Fibroblast of lung (primary cell): ENCODE data around the gene STAP2. TPM values are rescaled to one million over a fixed set of nuclear protein-coding genes. Genes with fewer than 3 reads are reported as not detected.
A peak's percentile ranks its signal among the peaks of the same experiment; 100 is the strongest.

ENCODE experiments used
- DNase-seq, 2 donors: peaks; one replicate each; pipeline versions ENCODE4 v3.0.0 to v3.0.0-alpha.2; 2010; ENCODE audit warnings: low read depth in 2 of 2
- H2AFZ ChIP-seq: 2 replicates; pipeline ENCODE4 v1.5.1; 2012; ENCODE audit warnings: low read length, control low read depth, inconsistent platforms
- H3K27ac ChIP-seq: 2 replicates; pipeline ENCODE4 v1.5.1; 2011; ENCODE audit warnings: low read length, control low read depth; ENCODE audit not compliant: insufficient read depth
- H3K27me3 ChIP-seq: 2 replicates; pipeline ENCODE4 v1.5.1; 2011; ENCODE audit warnings: mild to moderate bottlenecking, low read length; ENCODE audit not compliant: control insufficient read depth, insufficient read depth
- H3K36me3 ChIP-seq: 2 replicates; pipeline ENCODE4 v1.5.1; 2011; ENCODE audit warnings: low read length; ENCODE audit not compliant: control insufficient read depth, insufficient read depth
- H3K4me1 ChIP-seq: 2 replicates; pipeline ENCODE4 v1.5.1; 2011; ENCODE audit warnings: low read length; ENCODE audit not compliant: control insufficient read depth, insufficient read depth; ENCODE audit errors: extremely low read depth
- H3K4me2 ChIP-seq: 2 replicates; pipeline ENCODE4 v1.5.1; 2011; ENCODE audit warnings: low read length, control low read depth; ENCODE audit not compliant: insufficient read depth; ENCODE audit errors: extremely low read depth
- H3K4me3 ChIP-seq, 4 experiments: fragments of 200-600 bp in 1 of 4; sonication (generic) in 1 of 4; replicated peaks in 1 of 4; 2 replicates each; pipeline ENCODE4 v1.5.1; 2011 to 2016; ENCODE audit warnings: low read length in 4 of 4, low read depth in 3 of 4, mild to moderate bottlenecking in 3 of 4, control low read depth in 2 of 4, inconsistent platforms in 1 of 4, mixed read lengths in 1 of 4; ENCODE audit not compliant: insufficient read depth in 1 of 4; ENCODE audit errors: control extremely low read depth in 1 of 4
- H3K79me2 ChIP-seq: 2 replicates; pipeline ENCODE4 v1.5.1; 2012; ENCODE audit warnings: mild to moderate bottlenecking, low read length, inconsistent platforms; ENCODE audit not compliant: control insufficient read depth, insufficient read depth
- H3K9ac ChIP-seq: 2 replicates; pipeline ENCODE4 v1.5.1; 2011; ENCODE audit warnings: mild to moderate bottlenecking, low read length, control low read depth; ENCODE audit not compliant: insufficient read depth
- H3K9me3 ChIP-seq: 2 replicates; pipeline ENCODE4 v1.5.1; 2012; ENCODE audit warnings: low read depth, low read length; ENCODE audit not compliant: control insufficient read depth, insufficient read depth
- H4K20me1 ChIP-seq: 2 replicates; pipeline ENCODE4 v1.5.1; 2011; ENCODE audit warnings: low read length; ENCODE audit not compliant: control insufficient read depth, insufficient read depth; ENCODE audit errors: extremely low read depth
- CTCF ChIP-seq, 2 donors: IDR thresholded peaks in 1 of 2; conservative IDR thresholded peaks in 1 of 2; 1 replicate in 1 of 2; 2 replicates in 1 of 2; pipeline ENCODE4 v1.5.1; 2011 to 2012; ENCODE audit warnings: low read length in 2 of 2, control low read depth in 1 of 2, inconsistent platforms in 1 of 2, low read depth in 1 of 2, mild to moderate bottlenecking in 1 of 2
- EZH2 ChIP-seq: IDR thresholded peaks from 2 replicates; pipeline ENCODE4 v1.5.1; 2012; ENCODE audit warnings: low read length, control low read depth, mild to moderate bottlenecking; ENCODE audit errors: missing control alignments
- polyA plus RNA-seq, 2 donors: library from polyadenylated mRNA; depleted of rRNA in 1 of 2; stranded (reverse) in 1 of 2; unstranded in 1 of 2; fragments of >200 nt; gene quantifications; 2 replicates each; pipeline ENCODE4 v1.2.1, GENCODE V29; 2011 to 2012; ENCODE audit warnings: missing spikeins in 1 of 2
- total RNA-seq: library from RNA; depleted of rRNA; stranded (reverse); fragments of >200 nt; gene quantifications from 2 replicates; pipeline ENCODE4 v1.2.1, GENCODE V29; 2014

The STAP2 gene
- total and polyA plus RNA-seq, 2 donors (not counting 1 experiment from before 2014, with no cell fraction given) = 1.7 to 4.8 TPM

DNA sequence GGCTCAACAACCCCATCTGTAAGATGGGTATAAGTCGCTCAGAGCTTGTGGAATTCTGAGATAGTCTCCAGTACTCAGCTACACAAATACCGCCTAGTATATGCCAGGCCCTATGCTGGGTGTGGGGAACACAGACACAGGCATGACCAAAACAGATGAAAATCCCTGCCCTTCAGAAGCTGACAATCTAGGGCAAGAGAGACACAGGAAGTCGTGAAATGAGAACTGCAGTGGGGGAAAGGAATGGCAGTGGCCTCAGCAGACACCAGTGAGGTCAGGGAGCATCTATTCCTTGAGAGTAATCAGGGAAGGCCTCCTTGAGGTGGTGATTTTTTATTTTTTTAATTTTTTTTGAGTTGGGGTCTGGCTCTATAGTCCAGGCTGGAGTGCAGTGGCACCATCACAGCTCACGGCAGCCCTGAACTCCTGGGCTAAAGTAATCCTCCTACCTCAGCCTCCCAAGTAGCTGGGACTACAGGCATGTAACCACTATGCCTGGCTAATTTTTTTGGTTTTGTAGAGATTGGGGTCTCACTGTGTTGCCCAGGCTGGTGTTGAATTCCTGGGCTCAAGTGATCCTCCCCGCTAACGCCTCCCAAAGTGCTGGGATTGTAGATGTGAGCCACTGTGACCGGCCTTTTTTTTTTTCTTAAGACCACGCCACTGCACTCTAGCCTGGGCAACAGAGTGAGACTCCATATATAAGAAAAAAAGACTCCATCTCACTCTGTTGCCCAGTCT, 39.6 kb downstream of the STAP2 start:
- Histone ChIP-seq H4K20me1 (no peaks in the 10 kb centered on the region), H3K36me3 (no peaks in the 10 kb centered on the region), H3K79me2 (no peaks in the 10 kb centered on the region), H3K9ac (no peak overlapping the region), H2AFZ (no peak overlapping the region), H3K27me3 (peaks cover 3% of the 10 kb centered on the region), H3K9me3 (no peaks in the 10 kb centered on the region), H3K27ac (no peak overlapping the region), H3K4me2 (no peak overlapping the region), H3K4me1 (no peaks in the 10 kb centered on the region), H3K4me3 (no peak overlapping the region)
- DNase-seq = no peak
- TF ChIP-seq CTCF (conservative IDR thresholded peaks at IDR 0.05 in 1 of 2, IDR thresholded peaks at IDR 0.05 in 1 of 2; ENCODE audit: low read depth in 1 of 2, low read length in 2 of 2) = no peak
- no peak for TF ChIP-seq EZH2

- Histone ChIP-seq H3K27me3 (peaks cover 3% of the 10 kb centered on the region), H2AFZ (no peak overlapping the region), H3K36me3 (no peaks in the 10 kb centered on the region), H3K27ac (no peak overlapping the region), H4K20me1 (no peaks in the 10 kb centered on the region), H3K4me3 (no peak overlapping the region), H3K79me2 (no peaks in the 10 kb centered on the region), H3K4me2 (no peak overlapping the region), H3K4me1 (no peaks in the 10 kb centered on the region), H3K9ac (no peak overlapping the region), H3K9me3 (no peaks in the 10 kb centered on the region)
- TF ChIP-seq CTCF (conservative IDR thresholded peaks at IDR 0.05 in 1 of 2, IDR thresholded peaks at IDR 0.05 in 1 of 2; ENCODE audit: low read depth in 1 of 2, low read length in 2 of 2) (no peak), EZH2 (no peak)
- peak in 1 of 2 donors; percentile 31 for DNase-seq
Measured at GRCh38 chr19:4297901-4298809, 40.5 kb downstream of the STAP2 start.

- Histone ChIP-seq H3K79me2 (no peaks in the 10 kb centered on the region), H3K9me3 (no peaks in the 10 kb centered on the region), H3K9ac (no peak overlapping the region), H3K36me3 (no peaks in the 10 kb centered on the region), H2AFZ (no peak overlapping the region), H4K20me1 (no peaks in the 10 kb centered on the region), H3K4me1 (no peaks in the 10 kb centered on the region), H3K27me3 (peaks cover 3% of the 10 kb centered on the region), H3K27ac (no peak overlapping the region), H3K4me3 (no peak overlapping the region), H3K4me2 (no peak overlapping the region)
- DNase-seq = peak; percentile 20 to 33
- TF ChIP-seq CTCF (conservative IDR thresholded peaks at IDR 0.05 in 1 of 2, IDR thresholded peaks at IDR 0.05 in 1 of 2; ENCODE audit: low read depth in 1 of 2, low read length in 2 of 2) = no peak
Measured at GRCh38 chr19:4295972-4296771, 42.5 kb downstream of the STAP2 start.
